ENCODE results near the gene FAM227B.
"Not testable (repeated sequence)": the region's sequence is repeated elsewhere in the genome, so short reads cannot be mapped to it uniquely, and the experiment has no call there.

FAM227B gene

GRCh38 chr15:49473031-49473430 is 147.6 kb downstream of the FAM227B start:
- no peak for ATAC-seq (ENCODE audit: low read depth)
- no peak for DNase-seq (ENCODE audit: low spot score)
- H3K4me3 ChIP-seq (ENCODE audit: severe bottlenecking), result no peak overlapping the region
- no peaks in the 10 kb centered on the region for H3K9me3 ChIP-seq (ENCODE audit: severe bottlenecking)
- no peaks in the 10 kb centered on the region for H3K4me1 ChIP-seq (ENCODE audit: insufficient read depth, poor library complexity, severe bottlenecking)
- TF ChIP-seq CTCF (IDR thresholded peaks at IDR 0.05; ENCODE audit: poor library complexity, severe bottlenecking), result no peak
- no peak overlapping the region for H3K27ac ChIP-seq (ENCODE audit: poor library complexity, severe bottlenecking)
- H3K36me3 ChIP-seq (ENCODE audit: low read depth), result no peaks in the 10 kb centered on the region
- no peaks in the 10 kb centered on the region for H3K27me3 ChIP-seq (ENCODE audit: insufficient read depth, poor library complexity, severe bottlenecking)

- H3K27ac ChIP-seq (ENCODE audit: poor library complexity, severe bottlenecking), result no peak overlapping the region
- ATAC-seq (ENCODE audit: low read depth) (no peak), DNase-seq (ENCODE audit: low spot score) (no peak)
- H3K9me3 ChIP-seq (ENCODE audit: severe bottlenecking), result no peaks in the 10 kb centered on the region
- no peaks in the 10 kb centered on the region for H3K36me3 ChIP-seq (ENCODE audit: low read depth)
- H3K27me3 ChIP-seq (ENCODE audit: insufficient read depth, poor library complexity, severe bottlenecking), result no peaks in the 10 kb centered on the region
- no peaks in the 10 kb centered on the region for H3K4me1 ChIP-seq (ENCODE audit: insufficient read depth, poor library complexity, severe bottlenecking)
- H3K4me3 ChIP-seq (ENCODE audit: severe bottlenecking), result no peak overlapping the region
- TF ChIP-seq CTCF (IDR thresholded peaks at IDR 0.05; ENCODE audit: poor library complexity, severe bottlenecking), result no peak
Measured at GRCh38 chr15:49472338-49472737, 148.3 kb downstream of the FAM227B start.

GRCh38 chr15:49471733-49472132 is 148.9 kb downstream of the FAM227B start:
- no peak for TF ChIP-seq CTCF (IDR thresholded peaks at IDR 0.05; ENCODE audit: poor library complexity, severe bottlenecking)
- Histone ChIP-seq H3K27ac (ENCODE audit: poor library complexity, severe bottlenecking) (no peak overlapping the region), H3K36me3 (ENCODE audit: low read depth) (no peaks in the 10 kb centered on the region), H3K4me1 (ENCODE audit: insufficient read depth, poor library complexity, severe bottlenecking) (no peaks in the 10 kb centered on the region), H3K27me3 (ENCODE audit: insufficient read depth, poor library complexity, severe bottlenecking) (no peaks in the 10 kb centered on the region), H3K4me3 (ENCODE audit: severe bottlenecking) (no peak overlapping the region), H3K9me3 (ENCODE audit: severe bottlenecking) (no peaks in the 10 kb centered on the region)
- ATAC-seq (ENCODE audit: low read depth) (no peak), DNase-seq (ENCODE audit: low spot score) (no peak)

GRCh38 chr15:49471248-49471647 is 149.4 kb downstream of the FAM227B start:
- TF ChIP-seq CTCF (IDR thresholded peaks at IDR 0.05; ENCODE audit: poor library complexity, severe bottlenecking), result peak; percentile 62
- not testable (repeated sequence) for DNase-seq (ENCODE audit: low spot score)

GRCh38 chr15:49468481-49468839 is 152.2 kb downstream of the FAM227B start:
- Histone ChIP-seq H3K9me3 (ENCODE audit: severe bottlenecking) (no peaks in the 10 kb centered on the region), H3K4me3 (ENCODE audit: severe bottlenecking) (no peak overlapping the region), H3K4me1 (ENCODE audit: insufficient read depth, poor library complexity, severe bottlenecking) (no peaks in the 10 kb centered on the region), H3K27ac (ENCODE audit: poor library complexity, severe bottlenecking) (no peak overlapping the region), H3K27me3 (ENCODE audit: insufficient read depth, poor library complexity, severe bottlenecking) (no peaks in the 10 kb centered on the region), H3K36me3 (ENCODE audit: low read depth) (no peaks in the 10 kb centered on the region)
- ATAC-seq (ENCODE audit: low read depth), result peak; percentile 70
- no peak for DNase-seq (ENCODE audit: low spot score)
- TF ChIP-seq CTCF (IDR thresholded peaks at IDR 0.05; ENCODE audit: poor library complexity, severe bottlenecking), result no peak

More at GRCh38 chr15:49471248-49471647, 149.4 kb downstream of the FAM227B start:
- H3K9me3 ChIP-seq (ENCODE audit: severe bottlenecking); H3K27me3 ChIP-seq (ENCODE audit: insufficient read depth, poor library complexity, severe bottlenecking); H3K4me1 ChIP-seq (ENCODE audit: insufficient read depth, poor library complexity, severe bottlenecking); ATAC-seq (ENCODE audit: low read depth); H3K4me3 ChIP-seq (ENCODE audit: severe bottlenecking); H3K36me3 ChIP-seq (ENCODE audit: low read depth); H3K27ac ChIP-seq (ENCODE audit: poor library complexity, severe bottlenecking): not testable (repeated sequence)

Data from RWPE2 (cell line).